ENCODE results near the gene METTL22. TPM values are rescaled to one million over a fixed set of nuclear protein-coding genes. Genes with fewer than 3 reads are reported as not detected.

METTL22 gene
- total RNA-seq, 1 experiment from 2014 or later, result 14.6 TPM

- Histone ChIP-seq H3K4me2 (ENCODE audit: low read length) (peak overlapping the region; percentile 86), H3K36me3 (ENCODE audit: low read depth, low read length) (no peaks in the 10 kb centered on the region), H3F3A (ENCODE audit: low read length, unreplicated experiment) (peaks cover 4% of the 10 kb centered on the region), H3K9me3 (ENCODE audit: low read length) (no peaks in the 10 kb centered on the region), H2AFZ (ENCODE audit: low read length) (no peak overlapping the region), H3K27me3 (ENCODE audit: low read length) (no peaks in the 10 kb centered on the region), H3K9me2 (replicated peaks; ENCODE audit: low read length) (no peaks in the 10 kb centered on the region), H3K4me1 (ENCODE audit: insufficient read depth, low read length) (peaks cover 30% of the 10 kb centered on the region), H3K79me2 (ENCODE audit: low read length) (no peaks in the 10 kb centered on the region), H3K4me3 (ENCODE audit: low read length) (peak overlapping the region; percentile 69; the same call in 1 of the 2 replicates), H4K20me1 (ENCODE audit: low read length) (no peaks in the 10 kb centered on the region), H3K9ac (ENCODE audit: low read length) (no peak overlapping the region), H3K27ac (ENCODE audit: low read length) (no peak overlapping the region)
- no TSS peak for BruUV-seq (replicated peaks)
- DNase-seq (no peak), ATAC-seq (no peak)
- TF ChIP-seq CTCF (conservative IDR thresholded peaks at IDR 0.05; ENCODE audit: low read depth, low read length) (no peak), EZH2phosphoT487 (IDR thresholded peaks at IDR 0.05; ENCODE audit: borderline replicate concordance, low read length) (no peak), EZH2 (IDR thresholded peaks at IDR 0.05; ENCODE audit: low read length, unreplicated experiment) (no peak)
- ChIA-PET CTCF (no interaction called here), POLR2A (ENCODE audit: unreplicated experiment) (no interaction called here)
- intact Hi-C loops (cut with micrococcal nuclease), result no loop called here
Measured at GRCh38 chr16:8675183-8676159, 54.0 kb downstream of the METTL22 start.

- Histone ChIP-seq H3F3A (ENCODE audit: low read length, unreplicated experiment) (peaks cover 4% of the 10 kb centered on the region), H3K27ac (ENCODE audit: low read length) (no peak overlapping the region), H2AFZ (ENCODE audit: low read length) (no peak overlapping the region), H3K4me1 (ENCODE audit: insufficient read depth, low read length) (peaks cover 30% of the 10 kb centered on the region), H3K36me3 (ENCODE audit: low read depth, low read length) (no peaks in the 10 kb centered on the region), H4K20me1 (ENCODE audit: low read length) (no peaks in the 10 kb centered on the region), H3K4me3 (ENCODE audit: low read length) (no peak overlapping the region), H3K9me2 (replicated peaks; ENCODE audit: low read length) (no peaks in the 10 kb centered on the region), H3K9ac (ENCODE audit: low read length) (no peak overlapping the region), H3K9me3 (ENCODE audit: low read length) (no peaks in the 10 kb centered on the region), H3K79me2 (ENCODE audit: low read length) (no peaks in the 10 kb centered on the region), H3K27me3 (ENCODE audit: low read length) (no peaks in the 10 kb centered on the region), H3K4me2 (ENCODE audit: low read length) (no peak overlapping the region)
- ATAC-seq (no peak), DNase-seq (no peak)
- intact Hi-C loops (cut with micrococcal nuclease), result no loop called here
- ChIA-PET POLR2A (ENCODE audit: unreplicated experiment) (no interaction called here), CTCF (no interaction called here)
- BruUV-seq (replicated peaks), result no TSS peak
- TF ChIP-seq CTCF (conservative IDR thresholded peaks at IDR 0.05; ENCODE audit: low read depth, low read length) (no peak), EZH2phosphoT487 (IDR thresholded peaks at IDR 0.05; ENCODE audit: borderline replicate concordance, low read length) (no peak), EZH2 (IDR thresholded peaks at IDR 0.05; ENCODE audit: low read length, unreplicated experiment) (no peak)
Measured at GRCh38 chr16:8676160-8676547, 54.7 kb downstream of the METTL22 start.

All from PC-3 (cell line).